HG02938 (cell line): Measurements from ENCODE around the gene TSPEAR.
"Not testable (repeated sequence)": the region's sequence is repeated elsewhere in the genome, so short reads cannot be mapped to it uniquely, and the experiment has no call there.

Experiments
- ATAC-seq: cut with Tn5 transposase; IDR thresholded peaks from one replicate; pipeline ENCODE4 v1.9.1; 2021; ENCODE audit warnings: mild to moderate bottlenecking, moderate library complexity; ENCODE audit not compliant: unreplicated experiment

TSPEAR gene

GRCh38 chr21:44636209-44637017 lies 75.0 kb downstream of the TSPEAR start:
- no peak for ATAC-seq

DNA sequence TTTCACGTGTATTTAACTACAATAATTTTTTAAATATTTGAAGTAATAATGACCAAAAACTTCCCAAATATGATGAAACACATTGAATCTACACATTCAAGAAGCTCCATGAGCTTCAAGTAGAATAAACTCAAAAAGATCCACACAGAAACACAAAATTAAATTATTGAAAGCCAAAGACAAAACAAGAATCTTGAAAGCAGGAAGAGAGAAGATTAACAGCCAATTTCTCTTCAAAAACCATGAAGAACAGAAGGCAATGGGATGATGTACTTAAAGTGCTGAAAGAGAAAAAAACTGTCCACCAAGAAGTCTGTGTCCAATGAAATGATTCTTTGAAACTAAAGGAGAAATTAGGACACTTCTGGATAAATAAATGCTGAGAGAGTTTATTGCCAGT lies 79.3 kb downstream of the TSPEAR start:
- ATAC-seq, result no peak

DNA sequence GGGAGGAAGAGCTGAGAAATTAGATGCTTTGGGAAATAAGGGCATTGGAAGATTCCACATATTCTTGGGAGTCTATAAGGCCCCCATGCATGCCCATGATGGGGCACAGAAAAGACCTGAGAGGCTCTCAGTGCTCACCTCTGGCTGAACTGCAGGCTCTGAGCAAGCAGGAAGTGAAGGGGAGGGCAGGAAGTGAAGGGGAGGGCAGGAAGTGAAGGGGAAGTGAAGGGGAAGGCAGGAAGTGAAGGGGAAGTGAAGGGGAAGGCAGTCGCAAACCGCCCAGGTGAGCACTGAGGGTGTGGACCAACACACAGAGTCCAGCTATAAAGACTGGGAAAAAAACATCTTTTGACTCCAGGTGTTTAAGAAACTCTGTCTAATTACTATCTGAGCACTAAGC lies 80.9 kb downstream of the TSPEAR start:
- no peak for ATAC-seq

DNA sequence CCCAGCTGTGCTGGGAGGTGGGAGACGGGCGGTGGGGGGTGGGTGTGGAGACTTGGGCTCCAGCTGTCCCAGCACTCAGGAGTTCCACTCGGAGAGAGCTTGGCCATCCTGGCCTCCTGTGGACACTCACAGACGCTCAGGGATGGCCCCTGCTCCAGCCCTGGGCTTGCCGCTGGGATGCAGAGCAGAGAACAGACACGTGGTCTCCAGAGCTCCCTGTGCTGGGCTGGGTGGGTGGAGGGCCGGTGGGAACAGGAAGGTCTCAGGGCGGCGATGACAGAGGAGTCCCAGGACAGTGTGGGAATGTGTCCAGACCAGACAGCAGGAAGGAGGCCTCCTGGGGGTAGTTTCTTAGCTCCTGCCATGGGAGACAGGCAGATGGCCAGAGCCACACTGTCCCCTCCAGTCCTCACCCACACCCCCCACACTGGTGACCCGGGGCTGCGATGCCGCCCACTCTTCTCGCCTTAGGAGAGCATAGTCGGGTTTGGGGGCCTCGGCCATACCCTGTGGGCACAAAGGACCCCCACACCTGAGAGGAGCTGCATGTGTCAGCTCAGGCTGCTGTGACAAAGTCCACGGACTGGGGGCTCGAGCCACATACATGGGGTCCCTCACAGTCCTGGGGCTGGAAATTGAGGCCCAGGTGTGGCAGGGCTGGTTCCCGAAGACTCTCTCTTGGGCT lies 82.5 kb downstream of the TSPEAR start:
- no peak for ATAC-seq

GRCh38 chr21:44627831-44628233 lies 83.5 kb downstream of the TSPEAR start:
- not testable (repeated sequence) for ATAC-seq

GRCh38 chr21:44627181-44627822 lies 84.1 kb downstream of the TSPEAR start:
- ATAC-seq, result not testable (repeated sequence)

DNA sequence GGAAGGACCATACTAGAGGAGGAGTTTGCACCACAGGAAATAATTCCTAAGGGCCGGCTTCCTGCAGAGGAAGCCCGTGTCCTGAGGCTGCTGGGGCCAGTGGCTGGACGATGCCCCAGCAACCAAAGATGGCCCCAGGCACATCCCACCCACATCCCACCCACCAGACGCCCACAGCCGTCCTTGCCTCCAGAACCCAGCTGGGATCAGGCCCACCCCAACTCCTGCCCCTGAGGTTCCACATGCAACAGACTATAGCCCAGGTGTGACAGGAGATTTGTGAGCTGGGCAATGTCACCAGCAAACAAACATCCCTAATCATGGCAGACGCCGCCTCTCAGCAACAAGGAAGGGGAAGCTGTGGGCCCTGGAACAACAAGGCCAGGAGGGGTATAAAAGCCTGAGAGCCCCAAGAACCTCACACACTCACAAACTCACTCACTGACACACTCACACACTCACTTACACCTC lies 84.7 kb downstream of the TSPEAR start, which contains the start of gene KRTAP10-9:
Gene KRTAP10-9, plus strand, starts transcription at position 421 of the 471 bp plus-strand sequence. CDS start 79 bp downstream, outside the sequence.
- ATAC-seq, result no peak

GRCh38 chr21:44626262-44626661 lies 85.1 kb downstream of the TSPEAR start:
- ATAC-seq, result no peak

- no peak for ATAC-seq
These were observed 85.6 kb downstream of the TSPEAR start for GRCh38 chr21:44625756-44626155.

- no peak for ATAC-seq
These were observed 87.8 kb downstream of the TSPEAR start for GRCh38 chr21:44623575-44623974.

DNA sequence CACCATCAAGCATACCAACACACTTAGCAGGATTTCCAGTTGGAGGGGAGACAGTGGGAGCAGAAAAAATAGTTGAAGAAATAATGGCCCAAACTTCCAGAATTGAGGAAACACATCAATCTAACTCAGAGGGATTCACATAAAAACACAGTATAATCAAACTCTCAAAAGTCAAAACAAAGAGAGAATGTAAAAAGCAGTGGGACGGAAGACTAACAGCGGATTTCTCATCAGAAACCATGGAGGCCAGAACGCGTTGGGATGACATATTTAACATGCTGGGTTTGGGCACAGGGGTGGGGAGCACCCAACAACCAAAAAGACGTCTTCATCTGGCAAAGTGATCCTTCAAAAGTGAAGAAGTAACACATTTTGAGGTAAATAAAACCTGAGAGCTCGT lies 91.5 kb downstream of the TSPEAR start:
- no peak for ATAC-seq

GRCh38 chr21:44618909-44619308 lies 92.5 kb downstream of the TSPEAR start:
- no peak for ATAC-seq

DNA sequence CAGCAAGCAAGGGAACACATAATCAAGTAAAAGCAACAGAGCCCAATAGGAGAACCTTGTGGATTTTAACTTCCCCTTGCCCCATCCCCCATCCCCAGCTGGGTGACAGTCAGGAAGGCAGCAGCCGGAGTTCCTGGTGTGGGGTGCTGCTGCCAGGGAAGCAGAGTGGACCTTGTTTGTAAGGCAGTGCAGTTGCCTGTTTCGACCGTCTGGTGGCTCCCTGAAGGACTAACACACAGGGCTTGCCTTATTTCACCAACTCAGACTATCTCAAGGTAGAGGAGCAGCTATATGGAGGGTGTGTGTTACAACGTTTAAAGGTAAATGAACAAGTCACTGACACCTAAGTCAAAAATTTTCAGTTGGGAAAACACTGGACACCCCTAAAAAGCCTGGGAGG lies 92.9 kb downstream of the TSPEAR start:
- ATAC-seq, result no peak

- ATAC-seq, result no peak
These were observed 94.3 kb downstream of the TSPEAR start for GRCh38 chr21:44617071-44617501.

GRCh38 chr21:44616591-44616926 lies 94.8 kb downstream of the TSPEAR start:
- ATAC-seq, result no peak

- ATAC-seq, result no peak
These were observed 95.3 kb downstream of the TSPEAR start for GRCh38 chr21:44615911-44616590.

- no peak for ATAC-seq
These were observed 95.9 kb downstream of the TSPEAR start for GRCh38 chr21:44615466-44615865.

DNA sequence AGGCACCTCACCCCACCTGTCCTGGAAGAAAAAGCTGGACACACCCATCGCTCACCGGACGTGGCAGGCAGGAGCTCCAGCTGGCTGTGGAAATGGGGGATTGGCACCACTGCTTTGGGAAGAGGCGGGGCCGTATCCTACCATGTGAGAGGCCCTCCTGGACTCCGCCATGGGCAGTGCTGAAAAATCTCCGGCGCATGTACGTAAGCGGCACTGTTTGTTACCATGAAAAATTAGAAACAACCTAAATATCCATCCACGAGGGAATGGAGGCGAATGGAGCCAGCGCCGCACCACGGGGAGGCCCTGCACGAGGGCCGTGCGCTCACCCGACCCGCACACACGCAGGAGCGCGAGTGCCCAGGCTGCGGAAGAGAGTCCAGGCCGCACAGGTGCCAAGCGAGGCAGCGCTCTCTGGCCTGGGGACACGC lies 96.4 kb downstream of the TSPEAR start:
- ATAC-seq, result no peak

GRCh38 chr21:44614161-44614631 lies 97.2 kb downstream of the TSPEAR start:
- ATAC-seq, result no peak

DNA sequence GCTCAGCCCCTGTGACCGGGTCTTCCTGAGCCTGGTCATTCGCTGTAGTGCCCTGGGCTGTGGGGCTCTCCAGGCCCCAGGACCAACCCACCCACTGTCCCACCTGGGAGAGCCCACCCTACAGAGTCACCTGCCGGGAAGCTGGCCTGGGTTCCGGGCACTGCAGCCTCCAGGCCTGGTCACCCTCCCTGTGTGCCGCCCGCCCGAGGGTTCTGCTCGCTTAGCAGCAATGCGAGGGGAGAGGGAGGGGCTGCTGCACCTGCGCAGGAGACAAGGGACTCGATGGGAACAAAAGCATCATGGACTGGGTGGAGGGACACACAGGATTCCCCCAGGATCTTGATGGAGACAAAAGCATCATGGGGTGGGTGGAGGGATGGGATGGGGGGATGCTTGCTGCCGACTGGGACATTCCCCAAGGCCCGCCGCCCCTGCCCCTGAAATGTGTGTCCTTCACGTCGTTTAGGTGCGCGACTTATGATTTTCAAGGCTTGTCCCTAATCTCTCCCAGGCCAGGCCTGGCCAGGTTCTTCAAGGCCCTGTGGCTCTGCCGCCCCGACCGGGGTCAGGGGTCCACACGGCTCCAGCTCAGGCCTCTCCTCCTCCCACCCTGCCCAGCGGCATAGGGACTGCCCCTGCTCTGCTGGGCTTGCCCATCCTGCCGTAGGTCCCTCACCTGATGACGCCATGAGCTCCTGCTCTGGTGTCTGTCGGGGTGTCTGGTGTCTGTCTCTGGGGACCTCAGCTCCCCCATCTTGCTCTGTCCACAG lies 97.8 kb downstream of the TSPEAR start:
- no peak for ATAC-seq
